HepG2 (cell line): ENCODE measurements around the gene MCM3AP. TPM values are rescaled to one million over a fixed set of nuclear protein-coding genes. Genes with fewer than 3 reads are reported as not detected.

Experiments used
- ELF4 ChIP-seq: sonication (generic); formaldehyde crosslinking; IDR thresholded peaks from 2 replicates; pipeline ENCODE4 v1.5.0; 2020; ENCODE audit warnings: missing genetic modification reagents, mild to moderate bottlenecking, moderate library complexity, borderline replicate concordance
- FOXM1 ChIP-seq: sonication (generic); formaldehyde crosslinking; IDR thresholded peaks from 2 replicates; pipeline ENCODE4 v1.5.0; 2020; ENCODE audit warnings: missing genetic modification reagents
- GFI1 ChIP-seq: sonication (generic); formaldehyde crosslinking; IDR thresholded peaks from 2 replicates; pipeline ENCODE4 v1.5.0; 2020; ENCODE audit warnings: missing genetic modification reagents, mild to moderate bottlenecking, borderline replicate concordance
- NCOA2 ChIP-seq: sonication (generic); formaldehyde crosslinking; IDR thresholded peaks from 2 replicates; pipeline ENCODE4 v1.8.0; 2022; ENCODE audit warnings: inconsistent platforms
- NFIC ChIP-seq: IDR thresholded peaks from 2 replicates; pipeline ENCODE4 v1.6.1; 2012; ENCODE audit warnings: mild to moderate bottlenecking, low read length, inconsistent platforms
- NR2F2 ChIP-seq: IDR thresholded peaks from 2 replicates; pipeline ENCODE4 v1.6.1; 2012; ENCODE audit warnings: low read depth, inconsistent platforms, borderline replicate concordance
- PRMT3 ChIP-seq: sonication (generic); formaldehyde crosslinking; IDR thresholded peaks from 2 replicates; pipeline ENCODE4 v1.8.1; 2022; ENCODE audit warnings: low read depth, mild to moderate bottlenecking, moderate library complexity, missing genetic modification reagents, borderline replicate concordance
- SRSF1 ChIP-seq: fragments of 200-400 bp; formaldehyde crosslinking; optimal IDR thresholded peaks from 2 replicates; pipeline ENCODE3; 2017; ENCODE audit warnings: mild to moderate bottlenecking, low read depth, low read length, moderate library complexity
- TCF7L2 ChIP-seq: IDR thresholded peaks from 2 replicates; pipeline ENCODE4 v1.6.1; 2011; ENCODE audit warnings: mild to moderate bottlenecking, low read depth, low read length, moderate library complexity
- ZBTB34 ChIP-seq: sonication (generic); formaldehyde crosslinking; IDR thresholded peaks from 2 replicates; pipeline ENCODE4 v1.8.0; 2022; ENCODE audit warnings: mild to moderate bottlenecking, missing genetic modification reagents
- ZBTB8A ChIP-seq: sonication (generic); formaldehyde crosslinking; IDR thresholded peaks from 2 replicates; pipeline ENCODE4 v1.4.0; 2020; ENCODE audit warnings: mild to moderate bottlenecking, low read depth, missing genetic modification reagents, borderline replicate concordance
- ZKSCAN1 ChIP-seq: fragments of 150-350 bp; IDR thresholded peaks from 2 replicates; pipeline ENCODE4 v1.6.1; 2014; ENCODE audit warnings: low read length
- ZNF282 ChIP-seq: fragments of 450-650 bp; IDR thresholded peaks from 2 replicates; pipeline ENCODE4 v1.6.1; 2018; ENCODE audit not compliant: partially characterized antibody
- ZNF616 ChIP-seq: sonication (generic); formaldehyde crosslinking; IDR thresholded peaks from 2 replicates; pipeline ENCODE4 v1.5.0; 2020; ENCODE audit warnings: low read depth, mild to moderate bottlenecking, missing genetic modification reagents
- ZNF781 ChIP-seq: sonication (generic); formaldehyde crosslinking; IDR thresholded peaks from 2 replicates; pipeline ENCODE4 v1.5.1; 2020; ENCODE audit warnings: borderline replicate concordance, mild to moderate bottlenecking, missing genetic modification reagents; ENCODE audit errors: not compliant biosample characterization
- polyA plus RNA-seq, 8 experiments: library from polyadenylated mRNA; depleted of rRNA in 3 of 8; stranded (reverse) in 7 of 8; unstranded in 1 of 8; fragments of >200 nt; fragmentation: Illumina TruSeq in 4 of 8; extraction: Trizol in 4 of 8; gene quantifications; 2 replicates each; pipeline versions ENCODE4 v1.2.1 to v1.2.3, GENCODE V29; 2011 to 2016; ENCODE audit warnings: low read depth in 4 of 8, missing spikeins in 1 of 8, mixed read lengths in 1 of 8; ENCODE audit not compliant: insufficient read depth in 1 of 8
- total RNA-seq, 5 experiments: library from RNA; depleted of rRNA; stranded (reverse); fragments of >200 nt; fragmentation: Illumina TruSeq; extraction: Trizol; gene quantifications; 2 replicates each; pipeline ENCODE4 v1.2.3, GENCODE V29; 2016; ENCODE audit warnings: low read depth in 1 of 5
- TF ChIP-seq, protein P1 (sequence below): IDR thresholded peaks from 2 replicates; pipeline ENCODE4 v1.6.1; 2012; ENCODE audit warnings: low read length, improper control_type of control experiment
- TF ChIP-seq, protein P2 (sequence below), 2 experiments: sonication (generic) in 1 of 2; formaldehyde crosslinking in 1 of 2; IDR thresholded peaks; 2 replicates each; pipeline versions ENCODE4 v1.6.1 to v1.9.0; 2014 to 2022; ENCODE audit warnings: antibody characterized with exemption in 1 of 2, borderline replicate concordance in 1 of 2, inconsistent platforms in 1 of 2, low read depth in 1 of 2, missing genetic modification reagents in 1 of 2
- TF ChIP-seq, protein P3 (sequence below): IDR thresholded peaks from 2 replicates; pipeline ENCODE4 v1.6.1; 2012; ENCODE audit warnings: inconsistent platforms

The MCM3AP gene
- total and polyA plus RNA-seq, 2 of the 13 experiments (the other 11 are each of a cell fraction or from before 2014, with no cell fraction given): 27.0 to 54.7 TPM

- TF ChIP-seq, protein P1, sequence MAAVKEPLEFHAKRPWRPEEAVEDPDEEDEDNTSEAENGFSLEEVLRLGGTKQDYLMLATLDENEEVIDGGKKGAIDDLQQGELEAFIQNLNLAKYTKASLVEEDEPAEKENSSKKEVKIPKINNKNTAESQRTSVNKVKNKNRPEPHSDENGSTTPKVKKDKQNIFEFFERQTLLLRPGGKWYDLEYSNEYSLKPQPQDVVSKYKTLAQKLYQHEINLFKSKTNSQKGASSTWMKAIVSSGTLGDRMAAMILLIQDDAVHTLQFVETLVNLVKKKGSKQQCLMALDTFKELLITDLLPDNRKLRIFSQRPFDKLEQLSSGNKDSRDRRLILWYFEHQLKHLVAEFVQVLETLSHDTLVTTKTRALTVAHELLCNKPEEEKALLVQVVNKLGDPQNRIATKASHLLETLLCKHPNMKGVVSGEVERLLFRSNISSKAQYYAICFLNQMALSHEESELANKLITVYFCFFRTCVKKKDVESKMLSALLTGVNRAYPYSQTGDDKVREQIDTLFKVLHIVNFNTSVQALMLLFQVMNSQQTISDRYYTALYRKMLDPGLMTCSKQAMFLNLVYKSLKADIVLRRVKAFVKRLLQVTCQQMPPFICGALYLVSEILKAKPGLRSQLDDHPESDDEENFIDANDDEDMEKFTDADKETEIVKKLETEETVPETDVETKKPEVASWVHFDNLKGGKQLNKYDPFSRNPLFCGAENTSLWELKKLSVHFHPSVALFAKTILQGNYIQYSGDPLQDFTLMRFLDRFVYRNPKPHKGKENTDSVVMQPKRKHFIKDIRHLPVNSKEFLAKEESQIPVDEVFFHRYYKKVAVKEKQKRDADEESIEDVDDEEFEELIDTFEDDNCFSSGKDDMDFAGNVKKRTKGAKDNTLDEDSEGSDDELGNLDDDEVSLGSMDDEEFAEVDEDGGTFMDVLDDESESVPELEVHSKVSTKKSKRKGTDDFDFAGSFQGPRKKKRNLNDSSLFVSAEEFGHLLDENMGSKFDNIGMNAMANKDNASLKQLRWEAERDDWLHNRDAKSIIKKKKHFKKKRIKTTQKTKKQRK: no peak
- TF ChIP-seq ZNF781 (CRISPR knock-in tag) (no peak), ZBTB34 (CRISPR knock-in tag) (0 out of 2 replicates have a peak, but pooled peaks have one; percentile 41), ZNF616 (CRISPR knock-in tag) (no peak), NCOA2 (no peak), PRMT3 (CRISPR knock-in tag) (no peak), TCF7L2 (no peak), NR2F2 (no peak; the same call in 1 of the 2 replicates), ZNF282 (no peak), FOXM1 (CRISPR knock-in tag) (no peak), ELF4 (CRISPR knock-in tag) (no peak), NFIC (no peak), SRSF1 (peak; percentile 62), ZKSCAN1 (no peak), ZBTB8A (CRISPR knock-in tag) (no peak), GFI1 (CRISPR knock-in tag) (no peak; the same call in 1 of the 2 replicates)
- TF ChIP-seq, protein P2, sequence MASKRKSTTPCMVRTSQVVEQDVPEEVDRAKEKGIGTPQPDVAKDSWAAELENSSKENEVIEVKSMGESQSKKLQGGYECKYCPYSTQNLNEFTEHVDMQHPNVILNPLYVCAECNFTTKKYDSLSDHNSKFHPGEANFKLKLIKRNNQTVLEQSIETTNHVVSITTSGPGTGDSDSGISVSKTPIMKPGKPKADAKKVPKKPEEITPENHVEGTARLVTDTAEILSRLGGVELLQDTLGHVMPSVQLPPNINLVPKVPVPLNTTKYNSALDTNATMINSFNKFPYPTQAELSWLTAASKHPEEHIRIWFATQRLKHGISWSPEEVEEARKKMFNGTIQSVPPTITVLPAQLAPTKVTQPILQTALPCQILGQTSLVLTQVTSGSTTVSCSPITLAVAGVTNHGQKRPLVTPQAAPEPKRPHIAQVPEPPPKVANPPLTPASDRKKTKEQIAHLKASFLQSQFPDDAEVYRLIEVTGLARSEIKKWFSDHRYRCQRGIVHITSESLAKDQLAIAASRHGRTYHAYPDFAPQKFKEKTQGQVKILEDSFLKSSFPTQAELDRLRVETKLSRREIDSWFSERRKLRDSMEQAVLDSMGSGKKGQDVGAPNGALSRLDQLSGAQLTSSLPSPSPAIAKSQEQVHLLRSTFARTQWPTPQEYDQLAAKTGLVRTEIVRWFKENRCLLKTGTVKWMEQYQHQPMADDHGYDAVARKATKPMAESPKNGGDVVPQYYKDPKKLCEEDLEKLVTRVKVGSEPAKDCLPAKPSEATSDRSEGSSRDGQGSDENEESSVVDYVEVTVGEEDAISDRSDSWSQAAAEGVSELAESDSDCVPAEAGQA (IDR thresholded peaks at IDR 0.05; ENCODE audit: low read depth): no peak
- TF ChIP-seq, protein P2 (CRISPR knock-in tag; IDR thresholded peaks at IDR 0.05; ENCODE audit: borderline replicate concordance): no peak
- TF ChIP-seq, protein P3, sequence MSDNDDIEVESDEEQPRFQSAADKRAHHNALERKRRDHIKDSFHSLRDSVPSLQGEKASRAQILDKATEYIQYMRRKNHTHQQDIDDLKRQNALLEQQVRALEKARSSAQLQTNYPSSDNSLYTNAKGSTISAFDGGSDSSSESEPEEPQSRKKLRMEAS: peak; percentile 85
Measured at GRCh38 chr21:46229133-46229922, 56.1 kb downstream of the MCM3AP start (continued).
